Prostate gland (tissue), 2 donors: ENCODE measurements around the gene GZMA. TPM values are rescaled to one million over a fixed set of nuclear protein-coding genes. Genes with fewer than 3 reads are reported as not detected.
"Not testable (repeated sequence)": the region's sequence is repeated elsewhere in the genome, so short reads cannot be mapped to it uniquely, and the experiment has no call there.

Experiments
- DNase-seq: peaks from one replicate; pipeline ENCODE4 v3.0.0-alpha.2; 2019; ENCODE audit warnings: low spot score
- H3K27ac ChIP-seq, 2 donors: fragments of 200-600 bp; sonication (generic); 2 replicates each; pipeline ENCODE4 v1.5.1; 2017 to 2019
- H3K27me3 ChIP-seq: fragments of 200-600 bp; sonication (generic); replicated peaks from 2 replicates; pipeline ENCODE4 v1.5.1; 2019; ENCODE audit not compliant: insufficient read depth
- H3K36me3 ChIP-seq, 2 donors: fragments of 200-600 bp; sonication (generic); 1 replicate in 1 of 2; 2 replicates in 1 of 2; pipeline versions ENCODE4 v1.5.1 to v1.8.1; 2017 to 2019
- H3K4me1 ChIP-seq: fragments of 200-600 bp; sonication (generic); replicated peaks from 2 replicates; pipeline ENCODE4 v1.5.1; 2019
- H3K4me3 ChIP-seq, 2 donors: fragments of 200-600 bp; sonication (generic); 2 replicates each; pipeline ENCODE4 v1.5.1; 2017 to 2019
- H3K9me3 ChIP-seq: fragments of 200-600 bp; sonication (generic); 2 replicates; pipeline ENCODE4 v1.5.1; 2017
- CTCF ChIP-seq, 4 experiments: fragments of 200-600 bp in 2 of 4; fragments of 450-650 bp in 2 of 4; sonication (generic) in 2 of 4; IDR thresholded peaks; 1 replicate in 3 of 4; 2 replicates in 1 of 4; pipeline ENCODE4 v1.5.1; 2016 to 2019; ENCODE audit warnings: antibody characterized with exemption in 4 of 4, mild to moderate bottlenecking in 2 of 4, moderate library complexity in 2 of 4
- POLR2A ChIP-seq: fragments of 450-650 bp; IDR thresholded peaks from one replicate; pipeline ENCODE4 v1.6.1; 2016; ENCODE audit warnings: antibody characterized with exemption, mild to moderate bottlenecking
- POLR2AphosphoS5 ChIP-seq: sonication (generic); formaldehyde crosslinking; IDR thresholded peaks from one replicate; pipeline ENCODE4 v1.6.1; 2017; ENCODE audit warnings: antibody characterized with exemption
- WGBS: methylation state at CpG from one replicate; pipeline ENCODE4 v1.1.5; 2018; 5-methylcytosine and 5-hydroxymethylcytosine counted together
- intact Hi-C: fragments of 100-400 bp; cut with DNase I; formaldehyde crosslinking; loops from one replicate; pipeline ENCODE4 v1.14.2; 2022
- total RNA-seq, 2 donors: library from RNA; depleted of rRNA; stranded (reverse); fragments of >200 nt; gene quantifications; one replicate each; pipeline ENCODE4 v1.1.0, GENCODE V29; 2016

Gene GZMA
- total RNA-seq, 2 donors from 2014 or later: 0.36 TPM; not detected in 1

- no peaks in the 10 kb centered on the region for H3K27me3 ChIP-seq
- no peak for DNase-seq
- no peaks in the 10 kb centered on the region for H3K4me1 ChIP-seq
- intact Hi-C loops: no loop called here
- H3K9me3 ChIP-seq: no peaks in the 10 kb centered on the region
- H3K4me3 ChIP-seq: no peak overlapping the region
- H3K27ac ChIP-seq: no peak overlapping the region
- no peaks in the 10 kb centered on the region for H3K36me3 ChIP-seq
- TF ChIP-seq POLR2A (no peak), CTCF (IDR thresholded peaks at IDR 0.05) (no peak), POLR2AphosphoS5 (no peak)
- 64% methylated on average over 5 of the region's 5 CpGs for WGBS
Measured at GRCh38 chr5:55101556-55102276, 730 bp upstream of the GZMA start.

GRCh38 chr5:55104036-55104772 lies 1.8 kb downstream of the GZMA start:
- H3K9me3 ChIP-seq: no peaks in the 10 kb centered on the region
- no peaks in the 10 kb centered on the region for H3K4me1 ChIP-seq
- WGBS: 88% methylated on average over 2 of the region's 2 CpGs
- H3K36me3 ChIP-seq: no peaks in the 10 kb centered on the region
- TF ChIP-seq POLR2AphosphoS5: no peak
- TF ChIP-seq POLR2A: no peak
- no peak for TF ChIP-seq CTCF (IDR thresholded peaks at IDR 0.05)
- intact Hi-C loops: no loop called here
- DNase-seq: no peak
- H3K4me3 ChIP-seq: no peak overlapping the region
- no peaks in the 10 kb centered on the region for H3K27me3 ChIP-seq
- H3K27ac ChIP-seq: no peak overlapping the region

- Histone ChIP-seq H3K27me3 (no peaks in the 10 kb centered on the region), H3K36me3 (no peaks in the 10 kb centered on the region), H3K9me3 (no peaks in the 10 kb centered on the region), H3K27ac (no peak overlapping the region), H3K4me3 (no peak overlapping the region), H3K4me1 (no peaks in the 10 kb centered on the region)
- DNase-seq: no peak
- no peak for TF ChIP-seq POLR2AphosphoS5
- TF ChIP-seq POLR2A: no peak
- no peak for TF ChIP-seq CTCF (IDR thresholded peaks at IDR 0.05)
- WGBS: 87% methylated on average over 5 of the region's 5 CpGs
- intact Hi-C loops: no loop called here
Measured at GRCh38 chr5:55104946-55105701, 2.7 kb downstream of the GZMA start.

- H3K36me3 ChIP-seq, intact Hi-C loops: not testable (repeated sequence)
Measured at GRCh38 chr5:55105976-55106375, 3.5 kb downstream of the GZMA start.

GRCh38 chr5:55108661-55109060 lies 6.2 kb downstream of the GZMA start:
- H3K36me3 ChIP-seq: no peaks in the 10 kb centered on the region
- WGBS: 70% methylated on average over 3 of the region's 3 CpGs
- TF ChIP-seq CTCF (IDR thresholded peaks at IDR 0.05) (no peak), POLR2A (no peak), POLR2AphosphoS5 (no peak)
- no peaks in the 10 kb centered on the region for H3K4me1 ChIP-seq
- no peak for DNase-seq
- H3K9me3 ChIP-seq: no peaks in the 10 kb centered on the region
- H3K27me3 ChIP-seq: no peaks in the 10 kb centered on the region
- intact Hi-C loops: no loop called here
- no peak overlapping the region for H3K4me3 ChIP-seq
- no peak overlapping the region for H3K27ac ChIP-seq

More at GRCh38 chr5:55105976-55106375, 3.5 kb downstream of the GZMA start:
- not testable (repeated sequence) for H3K9me3 ChIP-seq, H3K27ac ChIP-seq, H3K27me3 ChIP-seq, DNase-seq, H3K4me1 ChIP-seq, H3K4me3 ChIP-seq
